ENCODE measurements around the gene MLF1. TPM values are rescaled to one million over a fixed set of nuclear protein-coding genes. Genes with fewer than 3 reads are reported as not detected.

MLF1 gene
- total and polyA plus RNA-seq, 2 experiments from 2014 or later, result 5.8 to 11.2 TPM

DNA sequence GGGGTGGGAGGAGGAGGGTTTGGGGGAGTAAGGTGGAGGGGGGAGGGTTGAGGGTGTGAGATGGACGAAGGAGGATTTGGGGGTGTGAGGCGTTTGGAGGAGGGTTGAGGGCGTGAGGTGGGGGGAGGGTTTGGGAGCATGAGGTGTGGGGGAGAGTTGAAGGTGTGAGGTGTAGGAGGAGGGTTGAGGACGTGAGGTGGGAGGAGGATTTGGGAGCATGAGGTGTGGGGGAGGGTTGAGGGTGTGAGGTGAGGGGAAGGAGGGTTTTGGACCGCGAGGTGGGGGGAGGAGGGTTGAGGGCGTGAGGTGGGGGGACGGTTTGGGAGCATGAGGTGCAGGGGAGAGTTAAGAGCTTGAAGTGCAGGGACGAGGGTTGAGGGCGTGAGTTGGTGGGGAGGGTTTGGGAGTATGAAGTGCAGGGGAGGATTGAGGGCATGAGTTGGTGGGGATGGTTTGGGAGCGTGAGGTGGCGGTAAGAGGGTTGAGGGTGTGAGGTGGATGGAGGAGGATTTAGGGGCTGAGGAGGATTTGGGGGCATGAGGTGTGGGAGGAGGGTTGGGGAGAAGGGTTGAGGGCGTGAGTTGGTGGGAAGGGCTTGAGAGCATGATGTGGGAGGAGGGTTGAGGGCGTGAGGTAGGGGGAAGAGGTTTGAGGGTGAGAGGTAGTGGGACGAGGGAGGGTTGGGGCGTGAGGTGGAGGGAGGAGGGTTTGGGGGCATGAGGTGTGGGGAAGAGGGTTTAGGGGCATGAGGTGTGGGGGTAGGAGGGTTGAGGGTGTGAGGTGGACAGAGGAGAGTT is 1.2 kb downstream of the MLF1 start:
- no peaks in the 10 kb centered on the region for H3K9me2 ChIP-seq (replicated peaks; ENCODE audit: insufficient read depth)
- H3K4me1 ChIP-seq (ENCODE audit: insufficient read depth), result no peaks in the 10 kb centered on the region
- H3K9me3 ChIP-seq (ENCODE audit: low read depth), result no peaks in the 10 kb centered on the region
- DNase-seq (ENCODE audit: low spot score), result peak; percentile 4
- no peak overlapping the region for H3K4me3 ChIP-seq
- peaks cover 2% of the 10 kb centered on the region for H3K27me3 ChIP-seq
- no peaks in the 10 kb centered on the region for H3K79me2 ChIP-seq
- H3K36me3 ChIP-seq (replicated peaks; ENCODE audit: insufficient read depth, low read depth), result no peaks in the 10 kb centered on the region
- H2AFZ ChIP-seq, result no peak overlapping the region
- H4K20me1 ChIP-seq (ENCODE audit: insufficient read depth, poor library complexity, severe bottlenecking), result no peaks in the 10 kb centered on the region
- no peak overlapping the region for H3K27ac ChIP-seq
- 100% methylated on average over 1 of the region's 16 CpGs for WGBS (ENCODE audit: low lambda C conversion rate, missing lambda C conversion rate)
- no peak for TF ChIP-seq EZH2 (IDR thresholded peaks at IDR 0.05; ENCODE audit: borderline replicate concordance)
- TF ChIP-seq, protein P1, sequence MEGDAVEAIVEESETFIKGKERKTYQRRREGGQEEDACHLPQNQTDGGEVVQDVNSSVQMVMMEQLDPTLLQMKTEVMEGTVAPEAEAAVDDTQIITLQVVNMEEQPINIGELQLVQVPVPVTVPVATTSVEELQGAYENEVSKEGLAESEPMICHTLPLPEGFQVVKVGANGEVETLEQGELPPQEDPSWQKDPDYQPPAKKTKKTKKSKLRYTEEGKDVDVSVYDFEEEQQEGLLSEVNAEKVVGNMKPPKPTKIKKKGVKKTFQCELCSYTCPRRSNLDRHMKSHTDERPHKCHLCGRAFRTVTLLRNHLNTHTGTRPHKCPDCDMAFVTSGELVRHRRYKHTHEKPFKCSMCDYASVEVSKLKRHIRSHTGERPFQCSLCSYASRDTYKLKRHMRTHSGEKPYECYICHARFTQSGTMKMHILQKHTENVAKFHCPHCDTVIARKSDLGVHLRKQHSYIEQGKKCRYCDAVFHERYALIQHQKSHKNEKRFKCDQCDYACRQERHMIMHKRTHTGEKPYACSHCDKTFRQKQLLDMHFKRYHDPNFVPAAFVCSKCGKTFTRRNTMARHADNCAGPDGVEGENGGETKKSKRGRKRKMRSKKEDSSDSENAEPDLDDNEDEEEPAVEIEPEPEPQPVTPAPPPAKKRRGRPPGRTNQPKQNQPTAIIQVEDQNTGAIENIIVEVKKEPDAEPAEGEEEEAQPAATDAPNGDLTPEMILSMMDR (IDR thresholded peaks at IDR 0.05; ENCODE audit: poor library complexity), result no peak
- TF ChIP-seq EZH2phosphoT487 (IDR thresholded peaks at IDR 0.05; ENCODE audit: low read depth, severe bottlenecking, unreplicated experiment), result no peak
- H3K4me2 ChIP-seq, result peak overlapping the region; percentile 87

DNA sequence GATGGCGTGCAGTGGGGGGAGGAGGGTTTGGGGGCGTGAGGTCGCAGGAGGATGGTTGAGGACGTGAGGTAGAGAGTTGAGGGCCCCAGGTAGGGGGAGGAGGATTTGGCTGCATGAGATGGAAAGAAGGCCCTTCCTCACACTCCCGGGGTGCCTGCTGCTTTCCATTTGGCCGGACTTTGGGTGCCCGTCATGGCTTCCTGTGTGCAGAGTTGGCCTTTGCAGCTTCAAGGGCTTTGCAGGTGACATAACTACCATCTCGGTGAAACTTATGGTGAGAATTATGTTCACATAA is 1.7 kb downstream of the MLF1 start:
- H3K4me1 ChIP-seq (ENCODE audit: insufficient read depth), result no peaks in the 10 kb centered on the region
- no peak overlapping the region for H3K4me2 ChIP-seq
- H2AFZ ChIP-seq, result no peak overlapping the region
- H3K4me3 ChIP-seq, result no peak overlapping the region
- no peaks in the 10 kb centered on the region for H3K9me3 ChIP-seq (ENCODE audit: low read depth)
- no peaks in the 10 kb centered on the region for H3K79me2 ChIP-seq
- no peak for DNase-seq (ENCODE audit: low spot score)
- no peaks in the 10 kb centered on the region for H3K27me3 ChIP-seq
- 96% methylated on average over 3 of the region's 8 CpGs for WGBS (ENCODE audit: low lambda C conversion rate, missing lambda C conversion rate)
- TF ChIP-seq EZH2 (IDR thresholded peaks at IDR 0.05; ENCODE audit: borderline replicate concordance), result no peak
- TF ChIP-seq, protein P1 (IDR thresholded peaks at IDR 0.05; ENCODE audit: poor library complexity), result no peak
- TF ChIP-seq EZH2phosphoT487 (IDR thresholded peaks at IDR 0.05; ENCODE audit: low read depth, severe bottlenecking, unreplicated experiment), result no peak
- no peaks in the 10 kb centered on the region for H3K9me2 ChIP-seq (replicated peaks; ENCODE audit: insufficient read depth)
- H3K27ac ChIP-seq, result no peak overlapping the region
- no peaks in the 10 kb centered on the region for H4K20me1 ChIP-seq (ENCODE audit: insufficient read depth, poor library complexity, severe bottlenecking)
- H3K36me3 ChIP-seq (replicated peaks; ENCODE audit: insufficient read depth, low read depth), result no peaks in the 10 kb centered on the region

DNA sequence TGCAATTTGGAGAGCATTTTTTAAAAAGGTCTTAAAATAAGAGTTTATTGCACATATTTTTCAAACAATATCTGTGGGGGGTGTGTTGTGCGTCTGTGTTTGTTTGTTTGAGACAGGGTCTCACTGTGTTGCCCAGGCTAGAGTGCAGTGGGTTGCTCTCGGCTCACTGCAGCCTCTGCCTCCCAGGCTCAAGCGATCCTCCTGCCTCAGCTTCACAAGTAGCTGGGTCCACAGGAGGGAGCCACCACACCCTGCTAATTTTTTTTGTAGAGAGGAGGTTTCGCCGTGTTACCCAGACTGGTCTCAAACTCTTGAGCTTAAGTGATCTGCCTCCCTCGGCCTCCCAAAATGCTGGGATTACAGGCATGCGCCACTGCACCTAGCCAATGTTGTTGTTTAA is 2.7 kb downstream of the MLF1 start:
- Histone ChIP-seq H3K79me2 (no peaks in the 10 kb centered on the region), H2AFZ (no peak overlapping the region), H3K9me2 (replicated peaks; ENCODE audit: insufficient read depth) (no peaks in the 10 kb centered on the region), H4K20me1 (ENCODE audit: insufficient read depth, poor library complexity, severe bottlenecking) (no peaks in the 10 kb centered on the region), H3K4me3 (no peak overlapping the region), H3K4me2 (no peak overlapping the region), H3K27me3 (no peaks in the 10 kb centered on the region), H3K9me3 (ENCODE audit: low read depth) (no peaks in the 10 kb centered on the region), H3K4me1 (ENCODE audit: insufficient read depth) (no peaks in the 10 kb centered on the region), H3K36me3 (replicated peaks; ENCODE audit: insufficient read depth, low read depth) (no peaks in the 10 kb centered on the region), H3K27ac (no peak overlapping the region)
- DNase-seq (ENCODE audit: low spot score), result no peak
- WGBS (ENCODE audit: low lambda C conversion rate, missing lambda C conversion rate), result 82% methylated on average over 7 of the region's 7 CpGs
- TF ChIP-seq, protein P1 (IDR thresholded peaks at IDR 0.05; ENCODE audit: poor library complexity), result no peak
- TF ChIP-seq EZH2phosphoT487 (IDR thresholded peaks at IDR 0.05; ENCODE audit: low read depth, severe bottlenecking, unreplicated experiment) (no peak), EZH2 (IDR thresholded peaks at IDR 0.05; ENCODE audit: borderline replicate concordance) (no peak)
